NB4 (cell line): ENCODE measurements around the gene ANO8.

ENCODE experiments used
- CTCF ChIP-seq: IDR thresholded peaks from one replicate; pipeline ENCODE4 v1.5.1; 2012; ENCODE audit warnings: low read depth, low read length
- MAX ChIP-seq: IDR thresholded peaks from 2 replicates; pipeline ENCODE4 v1.6.1; 2011; ENCODE audit warnings: low read depth, low read length
- MYC ChIP-seq: IDR thresholded peaks from 2 replicates; pipeline ENCODE4 v1.6.1; 2011; ENCODE audit warnings: low read depth, low read length
- POLR2A ChIP-seq: IDR thresholded peaks from 2 replicates; pipeline ENCODE4 v1.6.1; 2011; ENCODE audit warnings: mild to moderate bottlenecking; ENCODE audit not compliant: insufficient read length; ENCODE audit errors: extremely low read depth

- no peak for TF ChIP-seq POLR2A
- TF ChIP-seq CTCF: no peak
- TF ChIP-seq MYC: no peak
- TF ChIP-seq MAX: no peak
Observed at GRCh38 chr19:17332360-17332676, 2.3 kb downstream of the ANO8 start.
